Regular cardiac myocyte (primary cell): ENCODE results near the gene ATG12. TPM values are rescaled to one million over a fixed set of nuclear protein-coding genes. Genes with fewer than 3 reads are reported as not detected.

Experiments
- total RNA-seq: library from RNA; depleted of rRNA; stranded (reverse); fragments of >200 nt; gene quantifications from 2 replicates; pipeline ENCODE4 v1.2.3, GENCODE V29; 2014

ATG12 gene
- total RNA-seq: 57.1 and 80.9 TPM in 2 replicates

DNA sequence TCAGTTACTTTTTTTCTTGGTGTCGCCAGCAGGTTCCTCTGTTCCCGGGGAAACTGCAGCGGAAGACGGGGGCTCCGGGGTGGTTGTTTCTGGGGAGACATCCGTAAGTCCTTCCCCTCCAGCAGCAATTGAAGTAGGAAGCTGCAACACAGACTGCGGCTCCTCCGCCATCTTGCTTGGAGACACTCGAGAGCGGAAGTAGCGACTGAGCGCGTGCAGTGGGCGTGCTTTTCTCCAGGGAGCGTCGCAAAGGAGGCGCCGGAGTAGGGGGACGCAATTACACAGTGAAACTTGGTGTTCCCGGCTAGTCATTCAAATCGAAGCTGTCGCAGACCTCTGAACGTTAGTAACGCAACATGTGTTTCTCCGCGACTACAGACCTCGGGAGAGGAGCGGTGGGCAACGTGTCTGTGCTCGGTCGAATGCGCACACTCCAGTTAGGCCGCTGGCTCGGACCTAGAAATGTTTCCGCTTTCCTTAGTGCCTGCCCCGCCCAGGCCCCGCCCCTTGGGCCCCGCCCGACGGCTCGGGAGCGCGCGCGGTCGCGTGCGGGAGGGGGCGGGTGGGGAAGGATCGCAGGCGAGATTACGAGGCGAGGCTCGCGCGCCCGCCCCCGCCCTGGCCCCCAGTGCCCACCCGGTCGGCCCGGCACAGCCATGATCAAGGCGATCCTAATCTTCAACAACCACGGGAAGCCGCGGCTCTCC is at the start of gene ATG12, which contains the start of gene AP3S1:
TSS of gene ATG12 (minus strand) at position 184 of the 707 bp plus-strand sequence. CDS start at position 171, 13 bp downstream.
TSS of gene AP3S1 (plus strand) at position 554 of the 707 bp plus-strand sequence. CDS start at position 657, 103 bp downstream.

GRCh38 chr5:115816226-115817081 is 24.9 kb downstream of the ATG12 start, which contains the start of gene CDO1:
CDO1 (minus strand) TSS chr5:115816659; CDS start chr5:115816397, 262 bp downstream.

Other genes starting within 250 kb of the ATG12 start
- gene TICAM2, start 239.1 kb downstream of the ATG12 start, total RNA-seq: 3.1 and 6.3 TPM in 2 replicates
- gene TMED7, start 215.5 kb downstream of the ATG12 start, total RNA-seq: 214 and 242 TPM in 2 replicates
- gene CDO1, start 24.9 kb downstream of the ATG12 start, total RNA-seq: 1.5 and 3.4 TPM in 2 replicates
- gene AP3S1, start 370 bp upstream of the ATG12 start, total RNA-seq: 118 and 121 TPM in 2 replicates
- under 0.01 and 0.19 TPM in 2 replicates for gene LVRN, start 120.9 kb upstream of the ATG12 start, total RNA-seq
- 0.19 TPM in 1 of 2 replicates, not detected in the other for gene ARL14EPL, start 190.9 kb upstream of the ATG12 start, total RNA-seq
- gene COMMD10, start 243.5 kb upstream of the ATG12 start, total RNA-seq: 34.7 and 35.1 TPM in 2 replicates